Cardiac muscle cell (in vitro differentiated cells and primary cell): ENCODE results near the gene ZNF620. TPM values are rescaled to one million over a fixed set of nuclear protein-coding genes. Genes with fewer than 3 reads are reported as not detected.
"Not testable (repeated sequence)": the region's sequence is repeated elsewhere in the genome, so short reads cannot be mapped to it uniquely, and the experiment has no call there.

Experiments
- DNase-seq, 2 donors: peaks; one replicate each; pipeline versions ENCODE4 v3.0.0 to v3.0.0-alpha.2; 2010 to 2017; ENCODE audit warnings: low read depth in 1 of 2, low spot score in 1 of 2
- H3K27ac ChIP-seq: fragments of 200-600 bp; sonication (generic); 2 replicates; pipeline ENCODE4 v1.5.1; 2016
- H3K27me3 ChIP-seq: fragments of 200-600 bp; sonication (generic); 2 replicates; pipeline ENCODE4 v1.6.0; 2016; ENCODE audit warnings: control low read depth
- H3K36me3 ChIP-seq: fragments of 200-600 bp; sonication (generic); 2 replicates; pipeline ENCODE4 v1.5.1; 2016; ENCODE audit warnings: control low read depth
- H3K4me1 ChIP-seq: fragments of 200-600 bp; sonication (generic); 2 replicates; pipeline ENCODE4 v1.8.1; 2017; ENCODE audit warnings: low read depth, mild to moderate bottlenecking, mixed run types
- H3K4me3 ChIP-seq: fragments of 200-600 bp; sonication (generic); 2 replicates; pipeline ENCODE4 v1.5.1; 2016; ENCODE audit warnings: mild to moderate bottlenecking
- H3K9me3 ChIP-seq: fragments of 200-600 bp; sonication (generic); 2 replicates; pipeline ENCODE4 v1.5.1; 2017; ENCODE audit warnings: low read depth, mild to moderate bottlenecking, control low read depth
- CTCF ChIP-seq: IDR thresholded peaks from 2 replicates; pipeline ENCODE4 v1.5.1; 2012; ENCODE audit warnings: low read depth, mild to moderate bottlenecking, low read length
- polyA plus RNA-seq: library from polyadenylated mRNA; unstranded; fragments of >200 nt; fragmentation: Nextera tagmentation; extraction: Ambion mirVana; gene quantifications from 2 replicates; pipeline ENCODE4 v1.2.1, GENCODE V29; 2016
- total RNA-seq: library from RNA; depleted of rRNA; stranded (reverse); fragments of >200 nt; gene quantifications from 2 replicates; pipeline ENCODE4 v1.2.3, GENCODE V29; 2016

The ZNF620 gene
- total and polyA plus RNA-seq, 2 experiments from 2014 or later = 8.8 to 10.2 TPM

DNA sequence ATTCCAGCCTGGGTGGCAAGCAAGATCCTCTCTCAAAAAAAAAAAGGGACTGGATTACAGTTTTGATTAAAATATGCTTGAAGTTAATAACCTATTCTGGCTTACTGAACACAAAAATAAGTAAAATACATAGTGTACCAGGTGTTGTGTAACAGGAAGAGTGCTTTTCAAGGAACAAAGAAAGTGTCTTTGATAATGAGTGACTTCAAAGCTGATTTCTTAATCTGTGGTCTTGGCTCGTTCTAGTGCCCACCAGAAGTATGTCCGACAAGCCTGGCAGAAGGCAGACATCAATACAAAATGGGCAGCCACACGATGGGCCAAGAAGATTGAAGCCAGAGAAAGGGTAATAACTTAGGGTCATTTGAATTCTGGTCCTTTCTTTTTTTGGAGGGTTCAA is 44.7 kb upstream of the ZNF620 start:
- no peaks in the 10 kb centered on the region for H3K9me3 ChIP-seq
- DNase-seq = no peak
- no peaks in the 10 kb centered on the region for H3K27me3 ChIP-seq
- H3K27ac ChIP-seq = no peak overlapping the region
- TF ChIP-seq CTCF = no peak
- H3K4me1 ChIP-seq = no peaks in the 10 kb centered on the region
- no peak overlapping the region for H3K4me3 ChIP-seq
- peaks cover 44% of the 10 kb centered on the region for H3K36me3 ChIP-seq

DNA sequence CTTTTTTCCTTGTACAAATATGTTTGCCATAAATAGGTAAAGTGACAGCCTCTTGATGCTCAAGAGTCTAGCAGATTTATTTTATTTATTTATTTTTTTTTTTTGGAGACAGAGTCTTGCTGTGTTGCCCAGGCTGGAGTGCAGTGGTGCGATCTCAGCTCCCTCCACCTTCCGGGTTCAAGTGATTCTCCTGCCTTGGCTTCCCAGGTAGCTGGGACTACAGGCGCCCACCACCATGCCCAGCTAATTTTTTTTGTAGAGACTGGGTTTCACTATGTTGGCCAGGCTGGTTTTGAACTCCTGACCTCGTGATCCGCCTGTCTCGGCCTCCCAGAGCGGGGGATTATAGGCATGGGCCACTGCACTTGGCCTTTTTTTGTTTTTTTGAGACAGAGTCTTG is 43.0 kb upstream of the ZNF620 start:
- not testable (repeated sequence) for H3K9me3 ChIP-seq, DNase-seq, H3K4me3 ChIP-seq, H3K4me1 ChIP-seq, H3K27me3 ChIP-seq, H3K27ac ChIP-seq
- peaks cover 44% of the 10 kb centered on the region for H3K36me3 ChIP-seq

GRCh38 chr3:40463579-40463978 is 42.3 kb upstream of the ZNF620 start:
- peaks cover 43% of the 10 kb centered on the region for H3K36me3 ChIP-seq

DNA sequence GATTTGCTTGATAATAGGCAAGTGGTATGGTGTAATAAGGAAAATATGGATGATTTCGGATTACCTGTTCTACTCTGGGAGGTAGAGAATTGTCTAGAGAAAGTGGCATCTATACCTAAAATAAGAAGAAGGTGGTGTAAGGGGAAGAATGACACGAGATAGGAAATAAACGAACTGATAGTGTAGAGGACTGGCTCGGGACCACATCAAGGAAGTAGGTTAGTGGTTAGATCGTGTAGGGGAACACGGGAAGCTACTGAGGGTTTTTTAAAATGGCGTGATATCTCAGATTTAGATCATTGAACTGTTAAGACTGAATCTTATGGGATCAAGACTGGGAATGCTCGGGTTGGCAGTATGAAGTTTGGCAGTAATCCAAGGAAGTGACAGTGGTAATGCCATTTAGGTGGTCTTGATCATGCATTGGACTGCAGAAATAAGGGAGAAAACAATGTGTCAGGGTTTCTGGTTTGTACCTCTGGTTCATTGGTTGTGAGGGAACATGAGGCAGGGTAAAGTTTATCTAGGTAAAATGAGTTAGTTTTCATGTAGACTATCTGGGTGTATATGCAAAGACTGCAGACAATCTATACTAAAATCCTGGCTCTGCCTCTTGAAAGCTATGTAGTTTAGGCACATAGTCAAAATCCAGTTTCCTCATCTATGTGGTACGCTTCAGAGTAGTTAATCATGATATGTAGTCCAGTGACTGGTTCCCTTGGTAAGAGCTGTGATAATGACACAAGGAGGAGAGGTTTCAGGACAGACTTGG is 41.3 kb upstream of the ZNF620 start:
- no peak for TF ChIP-seq CTCF
- H3K36me3 ChIP-seq = peaks cover 34% of the 10 kb centered on the region

More at GRCh38 chr3:40463579-40463978, 42.3 kb upstream of the ZNF620 start:
- Histone ChIP-seq H3K9me3 (no peaks in the 10 kb centered on the region), H3K4me3 (no peak overlapping the region), H3K4me1 (no peaks in the 10 kb centered on the region), H3K27ac (no peak overlapping the region), H3K27me3 (no peaks in the 10 kb centered on the region)
- no peak for TF ChIP-seq CTCF
- no peak for DNase-seq

DNA sequence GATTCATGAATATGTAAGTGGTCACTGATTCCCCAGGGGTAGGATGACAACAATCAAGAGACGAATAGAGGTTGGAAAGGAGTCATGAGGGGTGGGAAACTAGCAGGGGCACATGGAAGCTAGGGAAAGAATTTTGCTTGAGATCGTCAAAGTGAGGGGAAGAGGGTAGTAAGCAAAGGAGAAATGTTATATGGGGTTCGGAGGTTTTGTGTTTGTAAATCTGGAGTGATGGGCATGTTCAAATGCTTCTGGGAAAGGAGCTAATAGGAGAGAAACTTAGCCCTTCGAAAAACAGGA is 40.8 kb upstream of the ZNF620 start:
- TF ChIP-seq CTCF = no peak
- Histone ChIP-seq H3K36me3 (peaks cover 31% of the 10 kb centered on the region), H3K4me3 (no peak overlapping the region), H3K4me1 (no peaks in the 10 kb centered on the region), H3K9me3 (no peaks in the 10 kb centered on the region), H3K27ac (no peak overlapping the region), H3K27me3 (no peaks in the 10 kb centered on the region)
- DNase-seq = no peak

More for the DNA sequence above, 41.3 kb upstream of the ZNF620 start:
- Histone ChIP-seq H3K9me3 (no peaks in the 10 kb centered on the region), H3K4me3 (no peak overlapping the region), H3K4me1 (no peaks in the 10 kb centered on the region), H3K27me3 (no peaks in the 10 kb centered on the region), H3K27ac (no peak overlapping the region)
- DNase-seq = no peak

GRCh38 chr3:40465456-40465855 is 40.4 kb upstream of the ZNF620 start:
- no peak overlapping the region for H3K27ac ChIP-seq
- no peak overlapping the region for H3K4me3 ChIP-seq

More at GRCh38 chr3:40465456-40465855, 40.4 kb upstream of the ZNF620 start:
- Histone ChIP-seq H3K36me3 (peaks cover 27% of the 10 kb centered on the region), H3K9me3 (no peaks in the 10 kb centered on the region), H3K4me1 (no peaks in the 10 kb centered on the region), H3K27me3 (no peaks in the 10 kb centered on the region)
- no peak for DNase-seq
- no peak for TF ChIP-seq CTCF
